Trophoblast cell (in vitro differentiated cells and primary cell): Measurements from ENCODE around the gene STK26.

Experiments used
- DNase-seq, 2 donors: peaks; one replicate each; pipeline ENCODE4 v3.0.0-alpha.2; 2016
- H2AFZ ChIP-seq: 2 replicates; pipeline ENCODE4 v1.6.1; 2013; ENCODE audit warnings: low read length, moderate library complexity, mild to moderate bottlenecking; ENCODE audit not compliant: insufficient read depth, poor library complexity
- H2AK5ac ChIP-seq: 2 replicates; pipeline ENCODE4 v1.6.1; 2013; ENCODE audit warnings: mild to moderate bottlenecking, low read length
- H2BK120ac ChIP-seq: 2 replicates; pipeline ENCODE4 v1.6.1; 2013; ENCODE audit warnings: low read length, mild to moderate bottlenecking, moderate library complexity; ENCODE audit not compliant: insufficient read depth, poor library complexity
- H2BK12ac ChIP-seq: 2 replicates; pipeline ENCODE4 v1.6.1; 2013; ENCODE audit warnings: mild to moderate bottlenecking, low read length, moderate library complexity
- H2BK5ac ChIP-seq: 2 replicates; pipeline ENCODE4 v1.6.1; 2013; ENCODE audit warnings: low read length, low read depth, moderate library complexity, mild to moderate bottlenecking; ENCODE audit not compliant: poor library complexity
- H3K14ac ChIP-seq: 2 replicates; pipeline ENCODE4 v1.6.1; 2013; ENCODE audit warnings: mild to moderate bottlenecking, low read length
- H3K18ac ChIP-seq: 2 replicates; pipeline ENCODE4 v1.6.1; 2013; ENCODE audit warnings: mild to moderate bottlenecking, low read length
- H3K23ac ChIP-seq: 2 replicates; pipeline ENCODE4 v1.6.1; 2013; ENCODE audit warnings: low read length
- H3K27ac ChIP-seq: 2 replicates; pipeline ENCODE4 v1.5.1; 2013; ENCODE audit warnings: low read depth, mild to moderate bottlenecking, inconsistent platforms, low read length, moderate library complexity
- H3K27me3 ChIP-seq: 2 replicates; pipeline ENCODE4 v1.6.1; 2013; ENCODE audit warnings: inconsistent platforms, mild to moderate bottlenecking, low read length, moderate library complexity; ENCODE audit not compliant: insufficient read depth
- H3K36me3 ChIP-seq, 2 experiments: 1 replicate in 1 of 2; 2 replicates in 1 of 2; pipeline ENCODE4 v1.6.1; 2013; ENCODE audit warnings: low read length in 2 of 2, mild to moderate bottlenecking in 2 of 2, moderate library complexity in 1 of 2; ENCODE audit not compliant: insufficient read depth in 2 of 2, control insufficient read depth in 1 of 2
- H3K4ac ChIP-seq: 2 replicates; pipeline ENCODE4 v1.6.1; 2013; ENCODE audit warnings: low read depth, mild to moderate bottlenecking, low read length, moderate library complexity
- H3K4me1 ChIP-seq, 2 experiments: 1 replicate in 1 of 2; 2 replicates in 1 of 2; pipeline ENCODE4 v1.6.1; 2013; ENCODE audit warnings: low read length in 2 of 2, mild to moderate bottlenecking in 2 of 2, moderate library complexity in 1 of 2; ENCODE audit not compliant: insufficient read depth in 2 of 2, control insufficient read depth in 1 of 2
- H3K4me2 ChIP-seq: 2 replicates; pipeline ENCODE4 v1.6.1; 2013; ENCODE audit warnings: inconsistent platforms, mild to moderate bottlenecking, low read length, moderate library complexity
- H3K4me3 ChIP-seq: 2 replicates; pipeline ENCODE4 v1.5.1; 2013; ENCODE audit warnings: mild to moderate bottlenecking, low read depth, low read length, inconsistent platforms
- H3K79me1 ChIP-seq: one replicate; pipeline ENCODE4 v1.6.1; 2013; ENCODE audit warnings: low read length
- H3K79me2 ChIP-seq: 2 replicates; pipeline ENCODE4 v1.6.1; 2013; ENCODE audit warnings: low read length, mild to moderate bottlenecking; ENCODE audit not compliant: control insufficient read depth, insufficient read depth, poor library complexity
- H3K9ac ChIP-seq: 2 replicates; pipeline ENCODE4 v1.6.1; 2013; ENCODE audit warnings: mild to moderate bottlenecking, low read length
- H3K9me3 ChIP-seq: 2 replicates; pipeline ENCODE4 v1.6.1; 2013; ENCODE audit warnings: low read depth, mild to moderate bottlenecking, control low read depth, inconsistent platforms, low read length; ENCODE audit not compliant: insufficient read depth
- H4K12ac ChIP-seq: 2 replicates; pipeline ENCODE4 v1.6.1; 2013; ENCODE audit warnings: low read depth, mild to moderate bottlenecking, low read length, moderate library complexity
- H4K8ac ChIP-seq: 2 replicates; pipeline ENCODE4 v1.6.1; 2013; ENCODE audit warnings: low read depth, mild to moderate bottlenecking, low read length, moderate library complexity
- H4K91ac ChIP-seq: one replicate; pipeline ENCODE4 v1.6.1; 2013; ENCODE audit warnings: low read depth, mild to moderate bottlenecking, low read length, moderate library complexity
- WGBS: extraction: QIAGEN DNeasy Blood & Tissue Kit; methylation state at CpG from one replicate; pipeline ENCODE4 v1.1.7; 2013; ENCODE audit warnings: missing lambda C conversion rate; ENCODE audit not compliant: insufficient read length, insufficient coverage; ENCODE audit errors: extremely low coverage; 5-methylcytosine and 5-hydroxymethylcytosine counted together

The STK26 gene

GRCh38 chrX:132025041-132025440, 1.9 kb downstream of the STK26 start:
- no peak overlapping the region for H2BK120ac ChIP-seq
- H3K9me3 ChIP-seq: no peaks in the 10 kb centered on the region
- H2AK5ac ChIP-seq: no peak overlapping the region
- H4K91ac ChIP-seq: no peak overlapping the region
- H3K18ac ChIP-seq: no peak overlapping the region
- DNase-seq: no peak
- H3K27ac ChIP-seq: no peak overlapping the region
- peaks cover 0 to 3% of the 10 kb centered on the region in 2 experiments for H3K4me1 ChIP-seq
- peak overlapping the region; percentile 61 for H3K4me2 ChIP-seq
- no peaks in the 10 kb centered on the region for H3K27me3 ChIP-seq
- H3K36me3 ChIP-seq: no peaks in the 10 kb centered on the region
- H3K4me3 ChIP-seq: no peak overlapping the region
- no CpG with 5 or more reads among the region's 8 CpGs for WGBS
- no peak overlapping the region for H2BK12ac ChIP-seq
- H2AFZ ChIP-seq: no peak overlapping the region
- no peak overlapping the region for H4K8ac ChIP-seq
- peaks cover 2% of the 10 kb centered on the region for H3K79me2 ChIP-seq
- peaks cover 11% of the 10 kb centered on the region for H3K79me1 ChIP-seq
- H3K14ac ChIP-seq: no peak overlapping the region
- H3K4ac ChIP-seq: no peak overlapping the region
- H2BK5ac ChIP-seq: no peak overlapping the region
- H3K23ac ChIP-seq: no peak overlapping the region
- H3K9ac ChIP-seq: no peak overlapping the region
- no peak overlapping the region for H4K12ac ChIP-seq

- Histone ChIP-seq H4K8ac (no peak overlapping the region), H2BK120ac (no peak overlapping the region), H2AFZ (no peak overlapping the region), H2BK5ac (no peak overlapping the region), H3K4ac (no peak overlapping the region), H3K4me3 (no peak overlapping the region), H3K9me3 (no peaks in the 10 kb centered on the region), H4K91ac (no peak overlapping the region), H3K79me1 (no peaks in the 10 kb centered on the region), H3K18ac (no peak overlapping the region), H3K14ac (no peak overlapping the region), H3K23ac (no peak overlapping the region), H3K4me1 (no peaks in the 10 kb centered on the region), H3K27ac (no peak overlapping the region), H4K12ac (no peak overlapping the region), H2BK12ac (no peak overlapping the region), H3K27me3 (no peaks in the 10 kb centered on the region), H3K4me2 (no peak overlapping the region), H3K9ac (no peak overlapping the region), H2AK5ac (no peak overlapping the region), H3K36me3 (no peaks in the 10 kb centered on the region), H3K79me2 (no peaks in the 10 kb centered on the region)
- no peak for DNase-seq
Observed at GRCh38 chrX:132030264-132030663, 7.2 kb downstream of the STK26 start.

- no peak overlapping the region for H3K4ac ChIP-seq
- H2AFZ ChIP-seq: no peak overlapping the region
- H3K79me2 ChIP-seq: no peaks in the 10 kb centered on the region
- no CpG with 5 or more reads among the region's 4 CpGs for WGBS
- no peak overlapping the region for H4K8ac ChIP-seq
- H3K23ac ChIP-seq: no peak overlapping the region
- no peaks in the 10 kb centered on the region for H3K79me1 ChIP-seq
- no peaks in the 10 kb centered on the region for H3K9me3 ChIP-seq
- no peak overlapping the region for H2AK5ac ChIP-seq
- no peak overlapping the region for H3K14ac ChIP-seq
- no peak overlapping the region for H4K12ac ChIP-seq
- H3K18ac ChIP-seq: no peak overlapping the region
- DNase-seq: no peak
- H2BK120ac ChIP-seq: no peak overlapping the region
- no peaks in the 10 kb centered on the region for H3K27me3 ChIP-seq
- H3K27ac ChIP-seq: no peak overlapping the region
- no peak overlapping the region for H4K91ac ChIP-seq
- H3K4me2 ChIP-seq: no peak overlapping the region
- no peak overlapping the region for H3K9ac ChIP-seq
- no peak overlapping the region for H3K4me3 ChIP-seq
- no peak overlapping the region for H2BK5ac ChIP-seq
- H3K4me1 ChIP-seq: no peaks in the 10 kb centered on the region
- no peak overlapping the region for H2BK12ac ChIP-seq
- H3K36me3 ChIP-seq: no peaks in the 10 kb centered on the region
Observed at GRCh38 chrX:132031867-132032266, 8.8 kb downstream of the STK26 start.

- no CpG with 5 or more reads among the region's 3 CpGs for WGBS
- no peak overlapping the region for H4K12ac ChIP-seq
- no peak overlapping the region for H4K91ac ChIP-seq
- H3K4ac ChIP-seq: no peak overlapping the region
- no peak overlapping the region for H2BK5ac ChIP-seq
- H3K23ac ChIP-seq: no peak overlapping the region
- no peak overlapping the region for H2BK12ac ChIP-seq
- H2AFZ ChIP-seq: no peak overlapping the region
- H4K8ac ChIP-seq: no peak overlapping the region
- H3K9ac ChIP-seq: no peak overlapping the region
- H3K27me3 ChIP-seq: no peaks in the 10 kb centered on the region
- no peaks in the 10 kb centered on the region for H3K4me1 ChIP-seq
- H3K79me2 ChIP-seq: no peaks in the 10 kb centered on the region
- no peak overlapping the region for H3K27ac ChIP-seq
- no peak overlapping the region for H3K4me2 ChIP-seq
- H3K14ac ChIP-seq: no peak overlapping the region
- no peak overlapping the region for H3K4me3 ChIP-seq
- H3K18ac ChIP-seq: no peak overlapping the region
- H2BK120ac ChIP-seq: no peak overlapping the region
- H3K36me3 ChIP-seq: no peaks in the 10 kb centered on the region
- no peak for DNase-seq
- H3K9me3 ChIP-seq: no peaks in the 10 kb centered on the region
- no peak overlapping the region for H2AK5ac ChIP-seq
- H3K79me1 ChIP-seq: no peaks in the 10 kb centered on the region
Observed at GRCh38 chrX:132033166-132033565, 10.1 kb downstream of the STK26 start.
